Fibroblast of skin of back (primary cell): Measurements from ENCODE around the gene PMF1. TPM values are rescaled to one million over a fixed set of nuclear protein-coding genes. Genes with fewer than 3 reads are reported as not detected.
"Not testable (repeated sequence)": the region's sequence is repeated elsewhere in the genome, so short reads cannot be mapped to it uniquely, and the experiment has no call there.

Source experiments
- DNase-seq: peaks from one replicate; pipeline ENCODE4 v3.0.0-alpha.2; 2013
- polyA plus RNA-seq, 2 experiments: library from polyadenylated mRNA; unstranded; fragments of 120-200 nt; gene quantifications; one replicate each; pipeline ENCODE4 v1.2.1, GENCODE V29; 2013; ENCODE audit not compliant: insufficient read length in 2 of 2

The PMF1 gene, protein sequence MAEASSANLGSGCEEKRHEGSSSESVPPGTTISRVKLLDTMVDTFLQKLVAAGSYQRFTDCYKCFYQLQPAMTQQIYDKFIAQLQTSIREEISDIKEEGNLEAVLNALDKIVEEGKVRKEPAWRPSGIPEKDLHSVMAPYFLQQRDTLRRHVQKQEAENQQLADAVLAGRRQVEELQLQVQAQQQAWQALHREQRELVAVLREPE
- 48.1 TPM for polyA plus RNA-seq (2013, experiment 1 of 2; ENCODE audit: insufficient read length)
- polyA plus RNA-seq (2013, experiment 2 of 2; ENCODE audit: insufficient read length) = 31.9 TPM

DNA sequence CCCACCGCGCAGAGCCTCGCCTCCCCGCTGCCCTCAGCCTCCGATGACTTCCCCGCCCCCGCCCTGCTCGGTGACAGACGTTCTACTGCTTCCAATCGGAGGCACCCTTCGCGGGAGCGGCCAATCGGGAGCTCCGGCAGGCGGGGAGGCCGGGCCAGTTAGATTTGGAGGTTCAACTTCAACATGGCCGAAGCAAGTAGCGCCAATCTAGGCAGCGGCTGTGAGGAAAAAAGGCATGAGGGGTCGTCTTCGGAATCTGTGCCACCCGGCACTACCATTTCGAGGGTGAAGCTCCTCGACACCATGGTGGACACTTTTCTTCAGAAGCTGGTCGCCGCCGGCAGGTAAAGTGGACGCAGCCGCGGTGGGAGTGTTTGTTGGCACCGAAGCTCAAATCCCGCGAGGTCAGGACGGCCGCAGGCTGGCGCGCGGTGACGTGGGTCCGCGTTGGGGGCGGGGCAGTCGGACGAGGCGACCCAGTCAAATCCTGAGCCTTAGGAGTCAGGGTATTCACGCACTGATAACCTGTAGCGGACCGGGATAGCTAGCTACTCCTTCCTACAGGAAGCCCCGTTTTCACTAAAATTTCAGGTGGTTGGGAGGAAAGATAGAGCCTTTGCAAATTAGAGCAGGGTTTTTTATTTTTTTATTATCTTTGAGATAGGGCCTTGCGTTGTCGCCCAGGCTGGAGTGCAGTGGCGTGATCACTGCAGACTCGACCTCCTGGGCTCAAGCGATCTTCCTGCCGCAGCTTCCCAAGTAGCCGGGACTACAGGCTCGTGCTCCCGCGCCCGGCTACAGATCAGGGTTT, at the start of gene PMF1:
Gene PMF1 (plus strand): TSS at position 175 of the 811 bp plus-strand sequence. CDS start 9 bp downstream, at position 184.
- peak; percentile 97 for DNase-seq

DNA sequence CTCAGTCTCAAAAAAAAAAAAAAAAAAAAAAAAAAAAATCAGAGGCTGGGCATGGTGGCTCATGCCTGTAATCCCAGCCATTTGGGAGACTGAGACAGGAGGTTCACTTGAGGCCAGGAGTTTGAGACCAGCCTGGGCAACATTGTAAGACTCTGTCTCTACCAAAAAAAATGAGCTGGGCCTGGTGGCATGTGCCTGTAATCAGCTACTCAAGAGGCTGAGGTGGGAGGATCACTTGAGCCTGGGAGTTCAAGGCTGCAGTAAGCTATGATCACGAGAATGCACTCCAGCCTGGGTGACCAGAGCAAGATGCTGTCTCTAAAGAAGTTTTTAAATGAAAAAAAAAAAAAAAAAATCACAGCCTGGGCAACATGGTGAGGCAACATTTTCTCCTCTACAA, 49.1 kb upstream of the PMF1 start:
- DNase-seq = no peak

DNA sequence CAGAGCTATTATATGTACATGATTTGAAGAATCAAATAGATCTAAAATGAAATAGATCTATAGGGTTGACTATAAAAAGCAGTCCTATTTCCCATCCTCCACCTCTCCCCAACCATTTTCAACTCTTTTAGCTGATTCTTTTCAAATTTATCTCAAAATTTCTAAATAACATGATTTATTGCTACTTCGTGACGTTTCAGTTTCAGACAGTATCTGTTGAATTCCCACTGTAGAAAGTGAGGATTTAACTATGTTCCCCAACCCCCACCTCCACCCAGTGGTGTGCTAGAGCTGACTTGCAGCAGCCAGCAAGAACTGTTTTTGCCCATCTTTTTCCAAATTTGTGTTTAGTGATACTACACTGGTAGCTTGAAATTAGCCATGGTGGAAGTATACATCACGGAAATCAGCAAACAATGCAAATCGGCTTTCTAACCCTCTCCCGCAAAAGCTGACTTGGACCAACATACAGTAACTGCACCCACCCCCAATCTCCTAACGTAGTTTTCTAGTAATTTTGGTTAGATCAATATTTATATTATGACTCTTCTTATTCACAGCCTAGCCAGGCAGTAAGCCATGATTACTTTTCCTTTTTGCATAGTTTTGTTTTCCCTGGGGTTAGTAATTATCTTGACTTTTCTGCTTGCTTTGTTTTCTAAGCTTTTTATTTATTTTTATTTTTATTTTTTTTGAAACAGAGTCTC, 48.5 kb upstream of the PMF1 start:
- no peak for DNase-seq

DNA sequence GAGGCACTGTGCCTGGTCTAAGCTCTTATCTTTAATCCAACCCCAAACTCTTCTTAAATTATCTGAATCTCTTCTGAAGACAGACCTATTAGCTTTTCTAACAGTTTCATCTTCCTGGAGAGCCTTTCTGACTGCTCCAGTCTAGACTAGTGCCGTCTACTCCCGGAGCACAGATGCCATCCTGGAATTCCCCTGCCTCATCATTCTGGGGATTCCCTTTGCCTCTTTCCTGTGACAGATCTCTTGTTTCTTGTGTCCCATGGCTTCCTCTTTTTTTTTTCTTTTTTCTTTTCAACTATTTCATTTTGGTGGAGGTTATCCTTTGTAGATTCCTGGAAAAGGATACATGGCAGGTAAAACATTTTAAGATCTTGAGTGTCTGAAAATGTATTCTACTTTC, 47.7 kb upstream of the PMF1 start:
- no peak for DNase-seq

DNA sequence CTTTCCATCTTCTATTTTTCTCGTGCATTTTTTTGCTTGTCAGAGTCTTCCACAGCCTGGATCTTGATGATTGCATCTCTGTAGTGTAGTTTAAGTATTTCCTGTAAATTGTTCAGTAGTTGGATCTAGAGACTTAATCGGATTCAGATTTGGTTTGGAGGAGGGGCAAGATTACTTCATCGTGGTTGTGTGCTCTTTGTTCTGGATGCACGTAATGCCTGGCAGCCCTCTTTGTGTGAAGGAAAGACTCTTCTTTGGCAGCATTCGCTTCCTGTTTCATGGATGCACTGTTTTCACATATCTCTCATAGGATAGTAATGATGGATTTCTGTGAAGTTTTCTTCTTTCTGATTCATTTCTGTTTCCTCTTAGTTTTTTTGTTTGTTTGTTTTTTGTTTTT, 45.3 kb upstream of the PMF1 start:
- no peak for DNase-seq

DNA sequence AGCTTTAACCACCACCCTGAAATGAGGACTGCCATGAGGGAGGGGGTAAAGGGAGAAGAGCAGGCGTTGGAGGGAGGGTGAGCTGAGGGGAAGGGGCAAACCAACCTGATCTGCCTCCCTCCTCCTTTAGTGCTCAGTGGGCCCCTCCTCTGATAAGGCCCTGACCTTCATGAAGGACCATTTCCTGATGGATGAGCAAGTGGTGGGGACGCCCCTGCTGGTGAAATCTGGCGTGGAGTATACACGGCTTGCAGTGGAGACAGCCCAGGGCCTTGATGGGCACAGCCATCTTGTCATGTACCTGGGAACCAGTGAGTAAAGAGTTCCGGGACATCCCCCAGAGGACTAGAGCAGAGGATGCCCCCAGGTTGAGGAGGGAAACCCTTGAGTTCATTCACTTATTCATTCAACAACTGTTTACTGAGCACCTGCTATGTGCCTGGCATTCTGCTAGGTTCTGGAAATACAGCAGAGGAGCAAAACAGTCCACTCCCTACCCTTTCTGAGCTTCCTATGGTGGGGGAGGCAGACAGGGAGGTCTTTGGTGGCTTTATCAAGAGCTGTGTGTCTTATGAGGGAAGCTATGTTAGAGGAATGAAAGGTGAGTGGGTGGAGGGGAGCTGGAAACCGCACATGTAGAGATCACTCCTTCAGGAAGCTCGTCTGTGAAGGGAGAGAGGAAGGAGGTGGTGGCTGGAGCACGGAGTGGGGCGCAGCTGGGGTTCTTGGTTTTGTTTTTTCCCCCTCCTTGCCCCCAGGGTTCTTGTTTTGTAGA, 39.9 kb upstream of the PMF1 start:
- no peak for DNase-seq

DNA sequence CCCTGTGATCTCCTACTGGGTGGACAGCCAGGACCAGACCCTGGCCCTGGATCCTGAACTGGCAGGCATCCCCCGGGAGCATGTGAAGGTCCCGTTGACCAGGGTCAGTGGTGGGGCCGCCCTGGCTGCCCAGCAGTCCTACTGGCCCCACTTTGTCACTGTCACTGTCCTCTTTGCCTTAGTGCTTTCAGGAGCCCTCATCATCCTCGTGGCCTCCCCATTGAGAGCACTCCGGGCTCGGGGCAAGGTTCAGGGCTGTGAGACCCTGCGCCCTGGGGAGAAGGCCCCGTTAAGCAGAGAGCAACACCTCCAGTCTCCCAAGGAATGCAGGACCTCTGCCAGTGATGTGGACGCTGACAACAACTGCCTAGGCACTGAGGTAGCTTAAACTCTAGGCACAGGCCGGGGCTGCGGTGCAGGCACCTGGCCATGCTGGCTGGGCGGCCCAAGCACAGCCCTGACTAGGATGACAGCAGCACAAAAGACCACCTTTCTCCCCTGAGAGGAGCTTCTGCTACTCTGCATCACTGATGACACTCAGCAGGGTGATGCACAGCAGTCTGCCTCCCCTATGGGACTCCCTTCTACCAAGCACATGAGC, 36.1 kb upstream of the PMF1 start:
- DNase-seq = no peak

DNA sequence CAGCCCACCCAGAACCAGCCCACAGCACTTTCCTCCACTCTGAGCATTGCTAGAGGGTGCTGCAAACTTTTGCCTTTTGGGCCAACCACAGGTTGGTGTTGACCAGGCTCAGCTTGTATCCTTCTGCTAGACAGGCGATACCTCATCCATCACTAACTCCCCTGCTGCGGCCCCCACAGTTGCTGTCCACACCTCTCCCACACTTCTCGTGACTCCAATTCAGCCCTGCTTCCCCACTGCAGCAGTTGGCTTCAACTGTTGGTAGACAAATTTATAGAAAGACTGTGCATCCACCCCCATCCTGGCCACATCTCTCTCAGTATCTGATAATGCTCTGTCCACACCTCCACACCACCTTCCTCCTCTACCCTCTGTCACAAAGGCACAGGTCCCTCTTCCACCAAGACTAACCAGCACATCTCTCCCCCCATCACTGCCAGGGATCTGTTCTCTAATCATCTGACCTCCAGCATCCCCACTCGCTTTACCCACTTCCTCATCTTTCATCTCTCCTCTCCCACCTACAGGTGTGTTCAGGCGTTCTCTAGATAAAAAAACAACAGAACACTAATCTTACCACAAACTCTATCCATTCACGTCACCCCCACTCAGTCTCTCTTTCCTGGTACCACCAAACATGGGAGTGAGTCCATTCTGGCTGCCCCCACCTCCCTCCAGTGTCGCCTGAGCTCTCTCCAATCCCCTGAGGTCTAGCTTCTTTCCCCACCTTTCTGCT, 34.7 kb upstream of the PMF1 start:
- no peak for DNase-seq

DNA sequence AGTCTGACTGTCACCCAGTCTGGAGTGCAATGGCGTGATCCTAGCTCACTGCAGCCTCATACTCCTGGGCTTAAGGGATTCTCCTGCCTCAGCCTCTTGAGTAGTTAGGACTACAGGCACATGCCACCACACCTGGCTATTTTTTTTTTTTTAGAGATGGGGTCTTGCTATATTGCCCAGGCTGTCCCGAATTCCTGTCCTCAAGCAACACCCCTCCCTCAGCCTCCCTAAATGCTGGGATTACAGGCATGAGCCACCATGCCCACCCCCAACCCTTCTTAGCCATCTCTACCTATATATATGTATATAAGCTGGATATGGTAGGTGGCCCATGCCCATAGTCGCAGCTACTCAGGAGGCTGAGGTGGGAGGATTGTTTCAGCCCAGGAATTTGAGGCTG, 32.3 kb upstream of the PMF1 start:
- no peak for DNase-seq

DNA sequence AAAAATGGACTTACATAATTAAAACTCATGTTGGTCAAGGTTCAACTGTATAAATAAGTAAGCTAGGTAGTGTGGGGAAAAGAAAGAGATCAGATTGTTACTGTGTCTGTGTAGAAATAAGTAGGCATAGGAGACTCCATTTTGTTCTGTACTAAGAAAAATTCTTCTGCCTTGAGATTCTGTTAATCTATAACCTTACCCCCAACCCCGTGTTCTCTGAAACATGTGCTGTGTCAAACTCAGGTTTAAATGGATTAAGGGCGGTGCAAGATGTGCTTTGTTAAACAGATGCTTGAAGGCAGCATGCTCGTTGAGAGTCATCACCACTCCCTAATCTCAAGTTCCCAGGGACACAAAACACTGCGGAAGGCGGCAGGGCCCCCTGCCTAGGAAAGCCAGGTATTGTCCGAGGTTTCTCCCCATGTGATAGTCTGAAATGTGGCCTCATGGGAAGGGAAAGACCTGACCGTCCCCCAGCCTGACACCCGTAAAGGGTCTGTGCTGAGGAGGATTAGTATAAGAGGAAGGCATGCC, 31.3 kb upstream of the PMF1 start:
- DNase-seq = not testable (repeated sequence)

DNA sequence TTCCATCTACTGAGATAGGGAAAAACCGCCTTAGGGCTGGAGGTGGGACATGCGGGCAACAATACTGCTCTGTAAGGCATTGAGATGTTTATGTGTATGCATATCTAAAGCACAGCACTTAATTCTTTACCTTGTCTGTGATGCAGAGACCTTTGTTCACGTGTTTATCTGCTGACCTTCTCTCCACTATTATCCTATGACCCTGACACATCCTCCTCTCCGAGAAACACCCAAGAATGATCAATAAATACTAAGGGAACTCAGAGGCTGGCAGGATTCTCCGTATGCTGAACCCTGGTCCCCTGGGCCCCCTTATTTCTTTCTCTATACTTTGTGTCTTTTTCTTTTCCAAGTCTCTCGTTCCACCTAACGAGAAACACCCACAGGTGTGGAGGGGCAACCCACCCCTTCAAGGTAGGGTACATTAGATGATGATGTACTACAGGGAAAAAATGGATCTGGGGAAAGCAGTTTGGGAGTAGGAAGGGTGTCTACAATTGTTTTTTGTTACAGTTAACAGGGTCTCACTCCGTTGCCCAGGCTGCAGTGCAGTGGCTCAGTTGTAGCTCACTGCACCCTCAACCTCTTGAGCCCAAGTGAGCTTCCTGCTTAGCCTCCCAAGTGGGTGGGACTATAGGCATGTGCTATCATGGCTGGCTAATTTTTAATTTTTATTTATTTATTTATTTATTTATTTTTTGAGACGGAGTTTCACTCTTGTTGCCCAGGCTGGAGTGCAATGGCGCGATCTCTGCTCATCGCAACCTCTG, 30.6 kb upstream of the PMF1 start:
- DNase-seq = not testable (repeated sequence)

DNA sequence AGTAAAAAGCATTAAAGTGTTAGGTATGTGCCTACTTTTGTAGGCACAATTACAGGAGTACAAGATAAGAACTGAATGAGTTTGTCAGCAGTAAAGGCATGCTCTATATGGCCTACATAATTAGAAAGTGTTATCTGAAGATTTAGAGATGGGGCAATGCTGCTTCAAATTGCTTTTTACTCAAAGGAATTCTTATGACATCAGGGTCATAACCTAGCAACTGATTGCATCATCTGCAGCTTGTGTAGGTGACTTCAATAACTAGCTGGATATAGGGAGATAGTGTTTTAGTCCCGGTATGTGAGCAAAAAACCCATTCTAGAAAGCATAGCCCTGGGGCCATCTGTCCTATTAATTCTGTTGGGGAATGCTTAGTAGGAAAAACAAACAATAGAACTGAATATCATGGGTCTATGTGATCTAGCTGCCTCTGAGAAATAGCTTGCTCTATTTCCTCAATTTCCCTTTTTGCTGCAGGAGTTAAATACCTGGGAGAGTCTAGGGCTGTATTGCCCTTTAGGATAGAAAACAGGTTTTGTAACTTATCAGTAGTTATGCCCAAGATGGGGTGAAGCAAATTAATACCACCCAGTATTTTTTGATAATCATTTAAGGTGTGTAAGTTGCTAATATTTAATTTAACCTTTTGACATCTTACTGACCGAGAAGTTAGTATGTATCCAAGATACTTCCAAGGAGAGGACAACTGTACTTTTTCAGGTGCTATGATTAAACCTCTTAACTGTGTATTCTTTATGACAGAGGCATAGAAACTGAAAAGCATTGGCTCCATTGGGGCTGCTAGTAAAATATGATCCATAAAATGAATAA, 26.2 kb upstream of the PMF1 start:
- not testable (repeated sequence) for DNase-seq

DNA sequence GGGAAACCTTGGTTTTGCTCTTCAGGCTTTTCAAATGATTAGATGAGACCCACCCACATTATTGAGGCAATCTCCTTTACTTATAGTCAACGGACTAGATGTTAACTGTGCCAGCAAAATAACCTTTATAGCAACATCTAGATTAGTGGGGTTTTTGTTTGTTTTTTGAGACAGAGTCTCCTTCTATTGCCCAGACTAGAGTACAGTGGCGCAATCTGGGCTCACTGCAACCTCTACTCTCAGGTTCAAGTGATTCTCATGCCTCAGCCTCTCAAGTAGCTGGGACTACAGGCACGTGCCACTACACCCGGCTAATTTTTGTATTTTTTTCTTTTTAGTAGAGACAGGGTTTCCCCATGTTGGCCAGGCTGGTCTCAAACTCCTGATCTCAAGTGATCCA, 22.5 kb upstream of the PMF1 start:
- not testable (repeated sequence) for DNase-seq

DNA sequence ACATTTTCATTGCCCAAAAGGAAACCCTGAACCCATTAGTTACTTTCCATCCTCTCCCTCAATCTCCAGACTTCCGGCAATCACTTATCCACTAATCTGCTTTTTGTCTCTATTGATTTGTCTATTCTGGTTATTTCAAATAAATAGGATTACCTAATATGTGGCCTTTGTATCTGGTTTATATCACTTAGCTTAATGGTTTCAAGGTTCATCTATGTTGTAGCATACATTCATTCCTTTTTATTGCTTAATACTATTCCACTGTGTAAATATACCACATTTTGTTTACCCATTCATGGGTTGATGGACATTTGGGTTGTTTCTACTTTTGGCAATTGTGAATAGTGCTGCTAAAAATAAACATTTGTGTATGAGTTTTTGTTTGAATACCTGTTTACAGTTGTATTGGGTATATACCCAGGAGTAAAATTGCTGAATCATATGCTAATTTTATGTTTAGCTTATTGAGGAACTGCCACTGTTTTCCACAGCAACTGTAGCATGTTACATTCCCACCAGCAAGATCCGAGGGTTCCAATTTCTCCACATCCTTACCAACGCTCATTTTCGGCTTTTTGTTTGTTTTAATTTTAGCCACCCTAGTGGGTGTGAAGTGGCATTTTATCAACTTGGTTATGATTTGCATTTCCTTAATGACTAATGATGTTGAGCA, 21.4 kb upstream of the PMF1 start:
- DNase-seq = no peak

DNA sequence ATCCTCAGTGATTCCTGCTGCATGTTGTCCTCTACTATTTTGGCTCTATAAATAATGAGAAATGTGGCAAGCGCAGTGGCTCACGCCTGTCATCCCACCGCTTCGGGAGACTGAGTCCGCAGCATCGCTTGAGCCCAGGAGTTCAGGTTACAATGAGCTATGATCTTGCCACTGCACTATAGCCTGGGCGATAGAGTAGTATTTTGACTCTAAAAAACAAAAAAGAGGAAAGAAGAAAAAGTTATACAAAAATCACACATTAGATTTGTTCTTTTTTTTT, 19.7 kb upstream of the PMF1 start:
- no peak for DNase-seq

DNA sequence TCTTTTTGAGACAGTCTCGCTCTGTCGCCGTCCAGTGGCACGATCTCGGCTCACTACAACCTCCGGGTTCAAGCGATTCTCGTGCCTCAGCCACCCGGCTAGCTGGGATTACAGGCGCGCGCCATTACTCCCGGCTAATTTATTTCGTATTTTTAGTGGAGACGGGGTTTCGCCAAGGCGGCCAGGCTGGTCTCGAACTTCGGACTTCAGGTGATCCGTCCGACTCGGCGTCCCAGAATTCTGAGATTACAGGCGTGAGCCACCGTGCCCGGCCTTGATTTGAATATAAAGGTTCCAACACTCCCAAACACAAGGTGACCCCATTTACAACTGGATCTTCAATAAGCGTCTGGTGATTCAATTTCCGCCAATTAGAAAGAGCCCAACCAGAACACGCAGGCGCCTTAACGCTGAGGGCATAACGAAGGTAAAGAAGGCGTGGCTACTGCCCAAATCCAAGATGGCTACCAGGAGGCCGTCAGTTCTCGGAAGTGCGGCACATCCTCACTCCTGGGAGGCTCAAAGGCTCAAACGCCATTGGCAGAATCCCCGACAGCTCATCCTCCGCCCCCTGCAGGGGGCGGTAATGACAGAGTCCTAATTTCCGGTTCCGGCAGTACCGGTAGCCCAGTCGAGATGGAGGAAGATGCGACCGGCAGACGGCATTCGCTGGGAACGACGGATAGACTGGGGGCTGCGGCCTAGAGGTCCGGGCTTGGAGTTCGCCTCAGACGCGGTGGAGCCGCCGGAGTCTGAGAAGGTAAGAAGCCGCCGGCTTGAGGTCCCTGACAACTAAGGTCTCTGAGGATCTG, 19.1 kb upstream of the PMF1 start, which contains the start of gene SLC25A44:
Gene SLC25A44 (plus strand): TSS at position 617 of the 812 bp plus-strand sequence. CDS start 5,744 bp downstream, outside the sequence.
- DNase-seq = peak; percentile 99

DNA sequence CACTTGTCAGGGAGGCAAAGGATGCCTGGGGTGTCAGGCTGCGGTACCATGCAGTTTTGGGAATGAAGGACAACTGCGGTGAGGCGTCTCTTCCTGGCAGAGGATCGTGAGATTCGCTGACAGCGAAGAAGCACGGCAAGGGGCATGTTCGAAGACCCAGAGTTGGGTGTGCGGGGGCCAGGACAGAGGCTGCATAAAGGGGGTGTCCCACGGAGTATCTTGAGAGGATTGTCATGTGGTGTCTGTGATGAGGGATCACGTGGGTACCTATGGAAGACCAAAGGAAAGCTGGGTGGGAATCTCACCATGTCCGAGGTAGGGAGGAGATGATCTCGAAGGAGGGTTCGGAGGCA, 18.5 kb upstream of the PMF1 start:
- DNase-seq = no peak

DNA sequence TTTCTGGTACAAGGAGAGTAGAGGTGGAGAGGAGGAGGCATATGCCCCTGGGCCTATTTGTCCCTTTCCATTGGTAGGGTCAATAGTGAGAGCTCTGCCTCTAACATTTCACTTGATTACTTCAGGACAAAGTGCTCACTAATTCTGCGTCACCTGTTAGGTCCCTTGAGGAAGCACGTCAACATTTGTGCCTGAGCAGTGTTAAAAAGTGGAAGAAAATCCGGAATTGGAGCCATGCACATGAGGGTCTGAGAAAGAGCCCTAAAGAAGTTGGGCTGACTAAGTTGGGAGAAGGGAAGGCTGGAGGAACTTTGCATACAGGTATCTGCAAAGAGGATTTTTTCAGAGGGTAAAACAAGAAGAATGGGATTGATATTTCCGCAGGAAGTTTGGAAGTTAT, 17.0 kb upstream of the PMF1 start:
- no peak for DNase-seq
